H7 (cell line): ENCODE data around the gene PIM2. TPM values are rescaled to one million over a fixed set of nuclear protein-coding genes. Genes with fewer than 3 reads are reported as not detected.
A peak's percentile ranks its signal among the peaks of the same experiment; 100 is the strongest.
"Not testable (repeated sequence)": the region's sequence is repeated elsewhere in the genome, so short reads cannot be mapped to it uniquely, and the experiment has no call there.

Experiments
- DNase-seq: peaks from one replicate; pipeline ENCODE4 v3.0.0; 2012
- H3K27me3 ChIP-seq: 2 replicates; pipeline ENCODE4 v1.6.0; 2011; ENCODE audit warnings: mild to moderate bottlenecking, low read length; ENCODE audit not compliant: control insufficient read depth, insufficient read depth
- H3K36me3 ChIP-seq: replicated peaks from 2 replicates; pipeline ENCODE4 v1.5.1; 2011; ENCODE audit warnings: low read length; ENCODE audit not compliant: control insufficient read depth, insufficient read depth
- H3K4me3 ChIP-seq: 2 replicates; pipeline ENCODE4 v1.5.1; 2011; ENCODE audit warnings: low read depth, mild to moderate bottlenecking, control low read depth, low read length, moderate library complexity; ENCODE audit not compliant: insufficient read depth
- total RNA-seq: library from RNA; depleted of rRNA; stranded (reverse); fragments of >200 nt; shearing (Covaris generic); gene quantifications from 2 replicates; pipeline ENCODE4 v1.2.3, GENCODE V29; 2014; rRNA removed

Gene PIM2
- total RNA-seq, 1 experiment from 2014 or later: 161 TPM

DNA sequence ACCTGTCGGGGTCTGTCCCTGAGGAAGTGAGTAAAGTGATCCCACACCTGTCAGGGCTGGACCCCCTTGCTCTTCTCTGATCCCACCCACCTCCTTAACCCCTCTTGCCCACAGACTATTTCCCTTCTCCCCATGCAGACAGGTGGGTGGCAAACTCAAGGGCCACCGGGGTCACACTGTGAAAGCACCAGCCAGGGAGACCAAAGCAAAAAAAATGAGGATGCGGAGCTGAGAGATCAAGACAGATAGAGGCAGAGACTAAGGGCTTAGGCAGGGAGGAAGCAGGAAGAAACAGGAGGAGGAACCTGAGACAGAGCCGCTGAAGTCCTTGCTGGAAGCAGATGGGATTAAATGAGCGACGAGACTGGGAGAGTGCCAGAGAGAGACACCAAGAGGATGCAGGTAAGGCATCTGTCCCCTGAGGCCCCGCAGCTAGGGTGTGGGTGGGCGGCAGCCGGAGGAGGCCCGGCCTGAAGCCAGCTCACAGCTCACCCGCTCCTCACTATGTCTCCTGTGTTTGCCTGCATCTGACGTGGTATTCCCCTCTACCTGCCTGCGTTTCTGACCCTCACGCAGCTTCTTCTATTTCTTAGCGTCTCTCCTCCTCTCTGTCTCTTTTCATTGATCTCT lies 28.4 kb downstream of the PIM2 start:
- peak; percentile 70 for DNase-seq
- Histone ChIP-seq H3K36me3 (peaks cover 1% of the 10 kb centered on the region), H3K27me3 (no peaks in the 10 kb centered on the region), H3K4me3 (peak overlapping the region; percentile 50)

DNA sequence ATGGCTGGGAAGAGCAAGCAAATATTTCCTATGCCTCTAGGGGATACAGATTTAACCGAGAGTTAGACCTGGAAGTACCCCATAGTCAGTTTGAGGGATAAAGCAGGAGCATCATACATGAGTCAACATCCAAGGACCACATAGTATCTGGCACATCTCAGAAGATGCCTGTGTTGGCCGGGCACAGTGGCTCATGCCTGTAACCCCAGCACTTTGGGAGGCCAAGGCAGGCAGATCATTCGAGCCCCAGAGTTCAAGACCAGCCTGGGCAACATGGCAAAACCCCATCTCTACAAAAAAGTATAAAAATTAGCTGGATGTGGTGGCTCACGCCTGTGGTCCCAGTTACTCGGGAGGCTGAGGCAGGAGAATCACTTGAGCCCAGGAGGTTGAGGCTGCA lies 32.2 kb downstream of the PIM2 start:
- H3K36me3 ChIP-seq, DNase-seq, H3K4me3 ChIP-seq, H3K27me3 ChIP-seq: not testable (repeated sequence)

DNA sequence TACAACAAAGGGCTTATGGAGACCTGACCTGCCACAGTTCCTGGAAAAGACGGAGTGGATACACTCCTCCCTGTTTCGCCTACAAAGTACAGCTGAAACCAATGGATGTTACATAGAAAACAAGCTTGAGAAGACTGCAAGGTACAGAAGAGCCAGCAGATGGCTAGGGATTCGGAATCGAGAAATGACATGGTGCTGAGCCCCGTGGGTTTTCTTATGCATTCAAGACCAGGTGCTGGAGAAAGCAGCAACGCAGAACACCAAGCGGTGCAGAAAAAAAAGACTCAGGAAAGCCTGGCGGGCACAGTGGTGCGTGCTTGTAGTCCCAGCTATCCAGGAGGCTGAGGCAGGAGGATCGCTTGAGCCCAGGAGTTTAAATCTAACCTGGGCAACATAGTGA lies 35.1 kb downstream of the PIM2 start:
- DNase-seq: peak; percentile 23
- H3K4me3 ChIP-seq: no peak overlapping the region

DNA sequence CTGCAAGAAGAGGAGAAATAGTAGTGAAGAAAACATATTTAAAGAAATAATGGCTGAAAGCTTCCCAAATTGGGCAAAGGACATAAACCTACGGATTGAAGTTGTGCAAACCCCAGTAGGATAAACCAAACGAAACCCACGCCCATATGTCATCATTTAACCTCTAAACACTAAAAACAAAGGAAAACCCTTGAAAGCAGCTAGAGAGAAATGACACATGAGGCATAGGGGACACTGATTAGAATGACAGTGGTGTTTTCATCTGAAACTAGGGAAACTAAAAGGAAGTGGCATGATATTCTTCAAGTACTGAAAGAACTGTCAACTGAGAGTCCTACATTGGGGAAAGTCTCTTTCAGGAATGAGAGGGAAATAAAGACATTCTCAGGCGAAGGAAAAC lies 41.9 kb downstream of the PIM2 start:
- DNase-seq, H3K27me3 ChIP-seq, H3K4me3 ChIP-seq, H3K36me3 ChIP-seq: not testable (repeated sequence)

More for the DNA sequence above, 35.1 kb downstream of the PIM2 start:
- Histone ChIP-seq H3K36me3 (no peaks in the 10 kb centered on the region), H3K27me3 (no peaks in the 10 kb centered on the region)

DNA sequence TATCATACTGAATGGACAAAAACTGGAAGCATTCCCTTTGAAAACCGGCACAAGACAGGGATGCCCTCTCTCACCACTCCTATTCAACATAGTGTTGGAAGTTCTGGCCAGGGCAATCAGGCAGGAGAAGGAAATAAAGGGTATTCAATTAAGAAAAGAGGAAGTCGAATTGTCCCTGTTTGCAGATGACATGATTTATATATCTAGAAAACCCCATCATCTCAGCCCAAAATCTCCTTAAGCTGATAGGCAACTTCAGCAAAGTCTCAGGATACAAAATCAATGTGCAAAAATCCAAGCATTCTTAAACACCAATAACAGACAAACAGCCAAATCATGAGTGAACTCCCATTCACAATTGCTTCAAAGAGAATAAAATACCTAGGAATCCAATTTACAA lies 46.8 kb downstream of the PIM2 start:
- not testable (repeated sequence) for DNase-seq, H3K4me3 ChIP-seq, H3K36me3 ChIP-seq, H3K27me3 ChIP-seq

DNA sequence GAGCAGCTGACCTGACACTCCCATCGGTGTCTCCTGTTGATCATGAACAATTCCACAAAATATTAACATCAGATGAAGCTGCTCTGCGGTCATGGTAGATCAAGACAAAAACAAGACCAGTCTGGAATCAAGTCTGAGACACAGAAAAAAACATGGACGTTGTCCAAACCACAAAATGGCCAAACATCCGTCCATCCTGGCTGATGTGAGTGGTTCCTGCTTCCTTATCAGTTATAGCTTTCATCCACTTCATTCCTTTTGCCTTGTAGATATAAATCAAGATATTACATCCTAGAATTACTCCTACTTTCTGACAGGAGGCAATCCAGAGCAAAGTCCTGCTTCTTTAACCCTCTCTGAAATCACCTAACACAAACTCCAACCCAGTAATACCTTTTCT lies 54.6 kb downstream of the PIM2 start:
- DNase-seq: no peak
- H3K36me3 ChIP-seq: no peaks in the 10 kb centered on the region
- no peak overlapping the region for H3K4me3 ChIP-seq
- no peaks in the 10 kb centered on the region for H3K27me3 ChIP-seq

Other genes starting within 250 kb of the PIM2 start
- 0.67 and 0.69 TPM in 2 replicates for gene WAS, start 235.2 kb downstream of the PIM2 start, total RNA-seq
- gene SUV39H1, start 222.3 kb downstream of the PIM2 start, total RNA-seq: 19.6 and 20.4 TPM in 2 replicates
- gene GLOD5, start 157.3 kb downstream of the PIM2 start, total RNA-seq: not detected in 2 replicates
- not detected in 2 replicates for gene GATA1, start 132.4 kb downstream of the PIM2 start, total RNA-seq
- gene HDAC6, start 117.0 kb downstream of the PIM2 start, total RNA-seq: 52.4 and 54.8 TPM in 2 replicates
- gene ERAS, start 92.5 kb downstream of the PIM2 start, total RNA-seq: 0.21 TPM in 1 of 2 replicates, not detected in the other
- gene PCSK1N, start 83.4 kb downstream of the PIM2 start, total RNA-seq: 0.59 and 1.6 TPM in 2 replicates
- 129 and 157 TPM in 2 replicates for gene TIMM17B, start 21.3 kb downstream of the PIM2 start, total RNA-seq
- gene PQBP1, start 21.1 kb downstream of the PIM2 start, total RNA-seq: 30.2 and 39.8 TPM in 2 replicates
- gene SLC35A2, start 7.4 kb downstream of the PIM2 start, total RNA-seq: 12.0 and 12.3 TPM in 2 replicates
- gene OTUD5, start 38.6 kb upstream of the PIM2 start, total RNA-seq: 32.6 and 35.1 TPM in 2 replicates
- gene KCND1, start 52.8 kb upstream of the PIM2 start, total RNA-seq: 0.76 and 1.00 TPM in 2 replicates
- 19.9 and 23.7 TPM in 2 replicates for gene GRIPAP1, start 83.2 kb upstream of the PIM2 start, total RNA-seq
- 41.6 and 45.9 TPM in 2 replicates for gene TFE3, start 124.3 kb upstream of the PIM2 start, total RNA-seq
- 4.7 and 5.8 TPM in 2 replicates for gene CCDC120, start 140.0 kb upstream of the PIM2 start, total RNA-seq
- 6.3 and 6.7 TPM in 2 replicates for gene PRAF2, start 155.0 kb upstream of the PIM2 start, total RNA-seq
- gene WDR45, start 160.9 kb upstream of the PIM2 start, total RNA-seq: 28.5 and 33.6 TPM in 2 replicates
- 24.4 and 31.4 TPM in 2 replicates for gene GPKOW, start 204.7 kb upstream of the PIM2 start, total RNA-seq
- 0.21 and 1.00 TPM in 2 replicates for gene MAGIX, start 243.7 kb upstream of the PIM2 start, total RNA-seq